Caco-2 (cell line): ENCODE data around the gene KIFBP. TPM values are rescaled to one million over a fixed set of nuclear protein-coding genes. Genes with fewer than 3 reads are reported as not detected.
"Not testable (repeated sequence)": the region's sequence is repeated elsewhere in the genome, so short reads cannot be mapped to it uniquely, and the experiment has no call there.

Experiments
- BruUV-seq: library from RNA; stranded (reverse); fragments of 400-500 nt; replicated peaks from 2 replicates; lab custom pipeline; 2021; lab: Mats Ljungman, UMichigan
- CTCF ChIA-PET: fragments of 300-600 bp; sonication (Branson Sonifier 250); formaldehyde crosslinking; loops from one replicate; lab custom pipeline; 2022; ENCODE audit warnings: antibody characterized with exemption; lab: Charles Lee
- POLR2A ChIA-PET: fragments of 300-600 bp; sonication (Branson Sonifier 250); formaldehyde crosslinking; loops from one replicate; lab custom pipeline; 2022; ENCODE audit warnings: antibody characterized with exemption; lab: Charles Lee
- DNase-seq, 2 experiments: peaks; one replicate each; pipeline versions ENCODE4 v3.0.0 to v3.0.0-alpha.2; 2020 to 2022
- H3K27me3 ChIP-seq: replicated peaks from 2 replicates; pipeline ENCODE4 v1.6.0; 2011; ENCODE audit warnings: low read length; ENCODE audit not compliant: control insufficient read depth, insufficient read depth
- H3K36me3 ChIP-seq: 2 replicates; pipeline ENCODE4 v1.5.1; 2011; ENCODE audit warnings: low read length; ENCODE audit not compliant: control insufficient read depth, insufficient read depth
- H3K4me1 ChIP-seq: fragments of 250-450 bp; sonication (Bioruptor Pico); 2 replicates; pipeline ENCODE4 v1.5.1; 2020; ENCODE audit warnings: mild to moderate bottlenecking
- H3K4me3 ChIP-seq: 2 replicates; pipeline ENCODE4 v1.5.1; 2011; ENCODE audit warnings: low read depth, mild to moderate bottlenecking, control low read depth, low read length
- H3K9me3 ChIP-seq: fragments of 250-450 bp; sonication (Bioruptor Pico); 2 replicates; pipeline ENCODE4 v1.5.1; 2020; ENCODE audit warnings: mild to moderate bottlenecking, moderate library complexity
- H3K27ac Mint-ChIP-seq: one replicate; pipeline ENCODE4 v1.8.0; 2022; ENCODE audit warnings: mixed read lengths; ENCODE audit not compliant: unreplicated experiment
- H3K27me3 Mint-ChIP-seq: one replicate; pipeline ENCODE4 v1.8.0; 2022; ENCODE audit warnings: mixed read lengths; ENCODE audit not compliant: insufficient read depth, unreplicated experiment
- H3K36me3 Mint-ChIP-seq: one replicate; pipeline ENCODE4 v1.8.0; 2022; ENCODE audit warnings: mild to moderate bottlenecking, mixed read lengths; ENCODE audit not compliant: insufficient read depth, unreplicated experiment
- H3K4me1 Mint-ChIP-seq: one replicate; pipeline ENCODE4 v1.8.0; 2022; ENCODE audit warnings: low read depth, mixed read lengths; ENCODE audit not compliant: unreplicated experiment
- H3K4me3 Mint-ChIP-seq: one replicate; pipeline ENCODE4 v1.8.0; 2022; ENCODE audit warnings: mild to moderate bottlenecking, moderate library complexity, mixed read lengths; ENCODE audit not compliant: unreplicated experiment
- H3K9me3 Mint-ChIP-seq: one replicate; pipeline ENCODE4 v1.8.0; 2022; ENCODE audit warnings: mixed read lengths; ENCODE audit not compliant: unreplicated experiment
- CTCF ChIP-seq, 2 experiments: fragments of 200-600 bp in 1 of 2; IDR thresholded peaks; 1 replicate in 1 of 2; 2 replicates in 1 of 2; pipeline versions ENCODE4 v1.5.1 to v1.8.0; 2011 to 2022; ENCODE audit warnings: antibody characterized with exemption in 1 of 2, control low read depth in 1 of 2, inconsistent platforms in 1 of 2, low read depth in 1 of 2, low read length in 1 of 2, mild to moderate bottlenecking in 1 of 2, moderate library complexity in 1 of 2; ENCODE audit not compliant: insufficient read depth in 1 of 2, severe bottlenecking in 1 of 2, unreplicated experiment in 1 of 2
- intact Hi-C: fragments of 100-400 bp; cut with micrococcal nuclease; formaldehyde crosslinking; loops from one replicate; pipeline ENCODE4 v1.10.0; 2022; ENCODE audit not compliant: unreplicated experiment
- total RNA-seq: library from RNA; stranded (reverse); gene quantifications from 2 replicates; pipeline ENCODE4 v1.2.3, GENCODE V29; 2022

Gene KIFBP
- total RNA-seq, 1 experiment from 2014 or later, result 58.9 TPM

DNA sequence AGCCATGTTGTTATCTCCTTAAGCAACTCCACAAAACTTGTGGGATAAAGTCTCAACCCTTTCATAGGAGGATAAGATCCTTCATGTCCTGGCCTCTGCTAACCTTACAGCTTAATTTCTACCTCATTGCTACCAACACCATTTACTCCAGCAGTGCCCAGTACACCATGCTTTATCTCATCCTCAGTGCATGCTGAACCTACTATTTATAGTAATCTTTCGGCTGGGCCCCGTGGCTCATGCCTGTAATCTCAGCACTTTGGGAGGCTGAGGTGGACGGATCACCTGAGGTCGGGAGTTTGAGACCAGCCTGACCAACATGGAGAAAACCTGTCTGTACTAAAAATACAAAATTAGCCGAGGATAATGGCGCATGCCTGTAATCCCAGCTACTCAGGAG is 8.9 kb upstream of the KIFBP start:
- H3K4me3 ChIP-seq, H3K4me3 Mint-ChIP-seq, H3K36me3 ChIP-seq, intact Hi-C loops, CTCF ChIA-PET, H3K9me3 Mint-ChIP-seq, BruUV-seq, H3K4me1 ChIP-seq, H3K9me3 ChIP-seq, H3K27me3 ChIP-seq, H3K27ac Mint-ChIP-seq, H3K27me3 Mint-ChIP-seq, DNase-seq, POLR2A ChIA-PET: not testable (repeated sequence)
- Mint-ChIP-seq H3K36me3 (peaks cover 99% of the 10 kb centered on the region), H3K4me1 (peaks cover 19% of the 10 kb centered on the region)

DNA sequence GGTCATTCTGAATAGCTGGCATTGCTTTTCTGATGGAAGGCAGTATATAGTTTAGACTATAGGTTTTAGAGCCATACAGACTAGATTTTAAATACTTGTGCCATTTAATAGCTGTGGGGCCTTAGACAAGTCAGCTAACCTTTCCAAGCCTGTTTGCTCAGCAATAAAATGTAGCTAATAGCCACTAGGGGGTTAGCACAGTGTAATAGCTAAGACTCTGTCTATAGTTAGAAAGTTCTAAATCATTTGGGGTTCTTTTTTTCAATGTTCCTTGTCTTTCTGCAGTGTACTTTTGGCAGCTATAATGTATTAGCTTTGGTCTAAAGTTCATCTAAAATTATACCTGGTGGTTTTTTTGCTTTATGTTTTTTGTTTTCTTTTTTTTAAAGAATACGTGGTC is 7.5 kb upstream of the KIFBP start:
- peak in 1 of 2 experiments; percentile 43 for DNase-seq
- H3K36me3 Mint-ChIP-seq, result peaks cover 98% of the 10 kb centered on the region
- peaks cover 15% of the 10 kb centered on the region for H3K4me1 Mint-ChIP-seq

GRCh38 chr10:68982389-68982788 is 6.2 kb upstream of the KIFBP start:
- CTCF ChIA-PET, result no interaction called here

More for the DNA sequence above, 7.5 kb upstream of the KIFBP start:
- CTCF ChIA-PET, result interaction anchor here (0.5 to 1.7 kb wide), 13 partner anchors 8 to 427 kb away, joined by 3 to 10 read pairs (median 4); partner anchors contain the start of gene DDX21
- TF ChIP-seq CTCF (IDR thresholded peaks at IDR 0.05; ENCODE audit: insufficient read depth in 1 of 2, low read depth in 1 of 2, low read length in 1 of 2, severe bottlenecking in 1 of 2, unreplicated experiment in 1 of 2), result peak; percentile 69 to 70
- no TSS peak for BruUV-seq
- no peaks in the 10 kb centered on the region for H3K9me3 ChIP-seq
- H3K4me3 ChIP-seq, result no peak overlapping the region
- peaks cover 8% of the 10 kb centered on the region for H3K36me3 ChIP-seq
- intact Hi-C loops, result loop anchor here (1.0 kb wide), 1 partner anchor 112 kb away; no protein-coding TSS in a partner anchor
- Mint-ChIP-seq H3K27me3 (no peaks in the 10 kb centered on the region), H3K4me3 (no peak overlapping the region), H3K9me3 (no peaks in the 10 kb centered on the region), H3K27ac (peak overlapping the region; percentile 36)
- no peaks in the 10 kb centered on the region for H3K27me3 ChIP-seq
- peaks cover 7% of the 10 kb centered on the region; the same call in 1 of the 2 replicates for H3K4me1 ChIP-seq
- POLR2A ChIA-PET, result interaction anchor here (0.6 to 1.1 kb wide), 2 partner anchors 25 to 141 kb away, joined by 3 to 5 read pairs; partner anchors contain the start of gene DDX21

More at GRCh38 chr10:68982389-68982788, 6.2 kb upstream of the KIFBP start:
- peaks cover 20% of the 10 kb centered on the region for H3K4me1 Mint-ChIP-seq
- intact Hi-C loops, result no loop called here
- Histone ChIP-seq H3K27me3 (no peaks in the 10 kb centered on the region), H3K4me3 (no peak overlapping the region), H3K36me3 (peaks cover 8% of the 10 kb centered on the region), H3K4me1 (peaks cover 7% of the 10 kb centered on the region; the same call in 1 of the 2 replicates), H3K9me3 (no peaks in the 10 kb centered on the region)
- no TSS peak for BruUV-seq
- no peaks in the 10 kb centered on the region for H3K9me3 Mint-ChIP-seq
- DNase-seq, result no peak
- POLR2A ChIA-PET, result no interaction called here
- peaks cover 98% of the 10 kb centered on the region for H3K36me3 Mint-ChIP-seq
- peak overlapping the region; percentile 33 for H3K27ac Mint-ChIP-seq
- no peak overlapping the region for H3K4me3 Mint-ChIP-seq
- no peaks in the 10 kb centered on the region for H3K27me3 Mint-ChIP-seq
- no peak for TF ChIP-seq CTCF (IDR thresholded peaks at IDR 0.05; ENCODE audit: insufficient read depth in 1 of 2, low read depth in 1 of 2, low read length in 1 of 2, severe bottlenecking in 1 of 2, unreplicated experiment in 1 of 2)
